ENCODE results near the gene RNF39. TPM values are rescaled to one million over a fixed set of nuclear protein-coding genes. Genes with fewer than 3 reads are reported as not detected.

RNF39 gene
- total RNA-seq, 1 donor from 2014 or later, result not detected

DNA sequence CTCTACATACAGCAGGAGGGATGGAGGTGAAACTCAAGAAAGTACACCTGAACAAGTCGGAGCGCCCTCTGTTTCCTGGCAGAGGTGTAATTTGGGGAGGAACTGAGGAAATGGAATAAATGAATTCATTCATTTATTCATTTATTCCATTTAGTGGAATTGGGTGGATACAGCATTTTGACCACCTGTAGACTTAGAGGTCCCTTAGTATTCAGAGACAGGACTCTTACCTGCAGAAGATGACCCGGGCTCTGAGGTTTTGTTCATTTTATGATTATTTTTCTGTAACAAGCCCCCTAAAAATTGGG lies 28.3 kb upstream of the RNF39 start:
- Mint-ChIP-seq H3K4me1 (ENCODE audit: unreplicated experiment) (peaks cover 38% of the 10 kb centered on the region), H3K27me3 (ENCODE audit: unreplicated experiment) (peaks cover 8% of the 10 kb centered on the region), H3K9me3 (ENCODE audit: unreplicated experiment) (no peaks in the 10 kb centered on the region), H3K27ac (ENCODE audit: unreplicated experiment) (no peak overlapping the region), H3K36me3 (ENCODE audit: low read depth, unreplicated experiment) (no peaks in the 10 kb centered on the region), H3K4me3 (ENCODE audit: unreplicated experiment) (peak overlapping the region; percentile 88)
- TF ChIP-seq CTCF (IDR thresholded peaks at IDR 0.05; ENCODE audit: unreplicated experiment), result no peak
- no peak for DNase-seq (ENCODE audit: low spot score)

- Mint-ChIP-seq H3K4me1 (ENCODE audit: unreplicated experiment) (peaks cover 44% of the 10 kb centered on the region), H3K27me3 (ENCODE audit: unreplicated experiment) (peaks cover 5% of the 10 kb centered on the region), H3K27ac (ENCODE audit: unreplicated experiment) (peak overlapping the region; percentile 14), H3K36me3 (ENCODE audit: low read depth, unreplicated experiment) (no peaks in the 10 kb centered on the region), H3K9me3 (ENCODE audit: unreplicated experiment) (no peaks in the 10 kb centered on the region), H3K4me3 (ENCODE audit: unreplicated experiment) (peak overlapping the region; percentile 88)
- DNase-seq (ENCODE audit: low spot score), result peak; percentile 78
- peak; percentile 87 for TF ChIP-seq CTCF (IDR thresholded peaks at IDR 0.05; ENCODE audit: unreplicated experiment)
These were observed 27.7 kb upstream of the RNF39 start for GRCh38 chr6:30102970-30103871.

GRCh38 chr6:30102414-30102969 lies 26.9 kb upstream of the RNF39 start:
- no peak overlapping the region for H3K27ac Mint-ChIP-seq (ENCODE audit: unreplicated experiment)
- H3K4me3 Mint-ChIP-seq (ENCODE audit: unreplicated experiment), result peak overlapping the region; percentile 88
- H3K9me3 Mint-ChIP-seq (ENCODE audit: unreplicated experiment), result no peaks in the 10 kb centered on the region
- no peak for DNase-seq (ENCODE audit: low spot score)
- no peak for TF ChIP-seq CTCF (IDR thresholded peaks at IDR 0.05; ENCODE audit: unreplicated experiment)
- no peaks in the 10 kb centered on the region for H3K36me3 Mint-ChIP-seq (ENCODE audit: low read depth, unreplicated experiment)
- peaks cover 48% of the 10 kb centered on the region for H3K4me1 Mint-ChIP-seq (ENCODE audit: unreplicated experiment)
- H3K27me3 Mint-ChIP-seq (ENCODE audit: unreplicated experiment), result peaks cover 7% of the 10 kb centered on the region

DNA sequence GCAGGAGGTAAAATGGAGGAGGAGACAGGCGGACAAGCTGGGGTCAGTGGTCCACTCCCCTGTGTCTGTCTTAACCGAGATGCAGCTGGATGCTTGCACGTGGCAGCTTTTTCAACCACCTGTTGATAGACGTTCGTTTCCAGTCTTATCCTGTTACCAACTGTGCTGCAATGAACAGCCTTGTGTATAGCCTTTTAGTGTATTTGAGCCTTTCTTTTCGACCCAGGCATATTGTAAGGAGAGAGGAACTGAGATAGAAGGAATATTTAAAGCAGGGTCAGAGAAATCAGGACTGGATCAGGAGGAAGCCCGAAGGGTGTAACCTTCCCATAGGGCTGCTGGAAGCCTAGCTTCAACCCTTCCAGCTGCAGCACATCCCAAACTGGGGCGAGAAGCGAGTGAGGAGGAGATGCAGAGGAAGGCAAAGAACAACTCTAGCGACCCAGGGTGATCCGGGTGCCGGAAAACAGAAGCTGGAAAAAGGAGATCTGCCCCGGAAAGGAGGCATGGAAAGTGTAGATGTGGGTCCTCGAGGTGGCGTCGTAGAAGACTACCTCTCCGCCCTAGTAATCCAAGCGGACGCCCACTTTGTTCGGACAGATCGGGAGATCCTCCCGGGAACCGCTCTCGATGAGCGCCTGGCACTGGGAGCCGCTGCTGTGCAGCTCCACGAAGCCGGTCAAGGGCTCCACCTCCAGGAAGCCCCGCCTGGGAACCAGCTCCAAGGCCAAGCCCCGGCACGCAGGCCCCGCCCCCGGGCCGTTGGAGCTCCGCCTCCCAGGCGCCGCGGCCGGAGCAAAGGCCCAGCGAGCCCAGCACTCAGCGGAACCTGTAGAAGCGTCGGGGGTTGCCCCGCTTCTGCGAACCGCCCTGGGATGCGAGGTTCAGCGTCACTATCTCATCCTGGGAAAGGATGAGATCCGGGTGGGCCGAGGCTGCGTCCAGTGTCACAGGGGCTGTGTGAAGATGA lies 26.2 kb upstream of the RNF39 start:
- peaks cover 8% of the 10 kb centered on the region for H3K27me3 Mint-ChIP-seq (ENCODE audit: unreplicated experiment)

More for the DNA sequence above, 26.2 kb upstream of the RNF39 start:
- H3K4me1 Mint-ChIP-seq (ENCODE audit: unreplicated experiment), result peaks cover 53% of the 10 kb centered on the region
- H3K36me3 Mint-ChIP-seq (ENCODE audit: low read depth, unreplicated experiment), result no peaks in the 10 kb centered on the region
- no peak for TF ChIP-seq CTCF (IDR thresholded peaks at IDR 0.05; ENCODE audit: unreplicated experiment)
- peak overlapping the region; percentile 80 for H3K4me3 Mint-ChIP-seq (ENCODE audit: unreplicated experiment)
- H3K27ac Mint-ChIP-seq (ENCODE audit: unreplicated experiment), result peak overlapping the region; percentile 39
- no peaks in the 10 kb centered on the region for H3K9me3 Mint-ChIP-seq (ENCODE audit: unreplicated experiment)
- peak; percentile 82 for DNase-seq (ENCODE audit: low spot score)
